Body of pancreas (tissue), 4 donors: Measurements from ENCODE around the gene HTR3A.

Source experiments
- POLR2A ChIP-seq, 3 donors: fragments of 450-650 bp; IDR thresholded peaks; one replicate each; pipeline ENCODE4 v1.6.1; 2016; ENCODE audit warnings: antibody characterized with exemption in 3 of 3, mild to moderate bottlenecking in 2 of 3
- TF ChIP-seq, protein P1 (sequence below), 7 experiments: fragments of 450-650 bp in 4 of 7; fragments of 200-600 bp in 3 of 7; sonication (generic) in 3 of 7; IDR thresholded peaks; one replicate each; pipeline ENCODE4 v1.5.1; 2016 to 2019; ENCODE audit warnings: antibody characterized with exemption in 7 of 7

DNA sequence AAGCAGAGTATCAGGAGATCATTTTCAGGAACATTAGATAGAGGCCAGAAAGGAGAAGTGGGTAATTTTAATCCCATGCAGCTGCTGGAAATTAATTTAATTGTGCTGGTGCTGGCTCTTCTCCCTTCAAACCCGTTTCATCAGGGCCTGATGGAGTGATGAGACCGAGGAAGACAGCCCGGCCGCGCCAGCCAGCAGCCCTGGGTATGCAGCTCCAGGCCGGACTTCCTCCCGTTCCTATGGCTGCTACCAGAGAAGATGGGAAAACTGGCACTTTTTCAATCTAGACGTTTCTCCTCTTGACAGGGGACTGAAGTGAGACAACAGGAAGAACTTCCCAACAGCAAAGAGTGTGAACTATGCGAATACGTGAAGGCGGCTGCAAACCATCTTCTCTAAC is 60.0 kb downstream of the HTR3A start:
- TF ChIP-seq, protein P1, sequence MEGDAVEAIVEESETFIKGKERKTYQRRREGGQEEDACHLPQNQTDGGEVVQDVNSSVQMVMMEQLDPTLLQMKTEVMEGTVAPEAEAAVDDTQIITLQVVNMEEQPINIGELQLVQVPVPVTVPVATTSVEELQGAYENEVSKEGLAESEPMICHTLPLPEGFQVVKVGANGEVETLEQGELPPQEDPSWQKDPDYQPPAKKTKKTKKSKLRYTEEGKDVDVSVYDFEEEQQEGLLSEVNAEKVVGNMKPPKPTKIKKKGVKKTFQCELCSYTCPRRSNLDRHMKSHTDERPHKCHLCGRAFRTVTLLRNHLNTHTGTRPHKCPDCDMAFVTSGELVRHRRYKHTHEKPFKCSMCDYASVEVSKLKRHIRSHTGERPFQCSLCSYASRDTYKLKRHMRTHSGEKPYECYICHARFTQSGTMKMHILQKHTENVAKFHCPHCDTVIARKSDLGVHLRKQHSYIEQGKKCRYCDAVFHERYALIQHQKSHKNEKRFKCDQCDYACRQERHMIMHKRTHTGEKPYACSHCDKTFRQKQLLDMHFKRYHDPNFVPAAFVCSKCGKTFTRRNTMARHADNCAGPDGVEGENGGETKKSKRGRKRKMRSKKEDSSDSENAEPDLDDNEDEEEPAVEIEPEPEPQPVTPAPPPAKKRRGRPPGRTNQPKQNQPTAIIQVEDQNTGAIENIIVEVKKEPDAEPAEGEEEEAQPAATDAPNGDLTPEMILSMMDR (IDR thresholded peaks at IDR 0.05): no peak
- TF ChIP-seq POLR2A (IDR thresholded peaks at IDR 0.05): no peak
